Effector memory CD4-positive, alpha-beta T cell (primary cell): ENCODE measurements around the gene EPS8.

Source experiments
- DNase-seq, 3 donors: peaks; one replicate each; pipeline ENCODE4 v3.0.0-alpha.2; 2020
- H3K27ac ChIP-seq: 2 replicates; pipeline ENCODE4 v1.7.0; 2013; ENCODE audit warnings: mild to moderate bottlenecking, low read length, moderate library complexity; ENCODE audit not compliant: insufficient read depth, poor library complexity, severe bottlenecking
- H3K27me3 ChIP-seq: replicated peaks from 2 replicates; pipeline ENCODE4 v1.7.0; 2013; ENCODE audit warnings: mild to moderate bottlenecking, low read length; ENCODE audit not compliant: insufficient read depth, control insufficient read depth, poor library complexity, severe bottlenecking
- H3K36me3 ChIP-seq: 2 replicates; pipeline ENCODE4 v1.7.0; 2013; ENCODE audit warnings: mild to moderate bottlenecking, low read length, moderate library complexity; ENCODE audit not compliant: control insufficient read depth, insufficient read depth
- H3K4me1 ChIP-seq: 2 replicates; pipeline ENCODE4 v1.7.0; 2013; ENCODE audit warnings: low read length, mild to moderate bottlenecking; ENCODE audit not compliant: control insufficient read depth, insufficient read depth, poor library complexity, severe bottlenecking
- H3K4me3 ChIP-seq: 2 replicates; pipeline ENCODE4 v1.7.0; 2013; ENCODE audit warnings: low read length, low read depth, mild to moderate bottlenecking; ENCODE audit not compliant: insufficient read depth, poor library complexity, severe bottlenecking
- H3K9me3 ChIP-seq: 2 replicates; pipeline ENCODE4 v1.7.0; 2013; ENCODE audit warnings: mild to moderate bottlenecking, low read length, moderate library complexity; ENCODE audit not compliant: control insufficient read depth

EPS8 gene

GRCh38 chr12:15583804-15584203 lies 205.4 kb downstream of the EPS8 start:
- no peaks in the 10 kb centered on the region for H3K9me3 ChIP-seq
- no peak for DNase-seq
- H3K36me3 ChIP-seq, result no peaks in the 10 kb centered on the region
- H3K27ac ChIP-seq, result no peak overlapping the region
- no peak overlapping the region for H3K4me3 ChIP-seq
- H3K4me1 ChIP-seq, result no peaks in the 10 kb centered on the region
- H3K27me3 ChIP-seq, result no peaks in the 10 kb centered on the region

GRCh38 chr12:15581006-15581405 lies 208.2 kb downstream of the EPS8 start:
- Histone ChIP-seq H3K36me3 (no peaks in the 10 kb centered on the region), H3K9me3 (no peaks in the 10 kb centered on the region), H3K27ac (no peak overlapping the region), H3K4me1 (no peaks in the 10 kb centered on the region), H3K27me3 (no peaks in the 10 kb centered on the region), H3K4me3 (no peak overlapping the region)
- DNase-seq, result no peak

- no peaks in the 10 kb centered on the region for H3K27me3 ChIP-seq
- no peak overlapping the region for H3K4me3 ChIP-seq
- DNase-seq, result no peak
- no peaks in the 10 kb centered on the region for H3K36me3 ChIP-seq
- H3K4me1 ChIP-seq, result no peaks in the 10 kb centered on the region
- no peaks in the 10 kb centered on the region for H3K9me3 ChIP-seq
- no peak overlapping the region for H3K27ac ChIP-seq
These were observed 208.8 kb downstream of the EPS8 start for GRCh38 chr12:15580431-15580830.

- no peaks in the 10 kb centered on the region for H3K4me1 ChIP-seq
- DNase-seq, result no peak
- no peak overlapping the region for H3K4me3 ChIP-seq
- no peaks in the 10 kb centered on the region for H3K36me3 ChIP-seq
- no peak overlapping the region for H3K27ac ChIP-seq
- H3K27me3 ChIP-seq, result no peaks in the 10 kb centered on the region
- no peaks in the 10 kb centered on the region for H3K9me3 ChIP-seq
These were observed 213.3 kb downstream of the EPS8 start for GRCh38 chr12:15575671-15576541.

GRCh38 chr12:15574353-15574752 lies 214.8 kb downstream of the EPS8 start:
- DNase-seq, result no peak

More at GRCh38 chr12:15574353-15574752, 214.8 kb downstream of the EPS8 start:
- H3K9me3 ChIP-seq, result no peaks in the 10 kb centered on the region
- no peaks in the 10 kb centered on the region for H3K27me3 ChIP-seq
- no peak overlapping the region for H3K27ac ChIP-seq
- H3K4me3 ChIP-seq, result no peak overlapping the region
- H3K36me3 ChIP-seq, result no peaks in the 10 kb centered on the region
- H3K4me1 ChIP-seq, result no peaks in the 10 kb centered on the region
